Measurements from ENCODE around the gene GRIA1. TPM values are rescaled to one million over a fixed set of nuclear protein-coding genes. Genes with fewer than 3 reads are reported as not detected.

GRIA1 gene
- total RNA-seq, result not detected

DNA sequence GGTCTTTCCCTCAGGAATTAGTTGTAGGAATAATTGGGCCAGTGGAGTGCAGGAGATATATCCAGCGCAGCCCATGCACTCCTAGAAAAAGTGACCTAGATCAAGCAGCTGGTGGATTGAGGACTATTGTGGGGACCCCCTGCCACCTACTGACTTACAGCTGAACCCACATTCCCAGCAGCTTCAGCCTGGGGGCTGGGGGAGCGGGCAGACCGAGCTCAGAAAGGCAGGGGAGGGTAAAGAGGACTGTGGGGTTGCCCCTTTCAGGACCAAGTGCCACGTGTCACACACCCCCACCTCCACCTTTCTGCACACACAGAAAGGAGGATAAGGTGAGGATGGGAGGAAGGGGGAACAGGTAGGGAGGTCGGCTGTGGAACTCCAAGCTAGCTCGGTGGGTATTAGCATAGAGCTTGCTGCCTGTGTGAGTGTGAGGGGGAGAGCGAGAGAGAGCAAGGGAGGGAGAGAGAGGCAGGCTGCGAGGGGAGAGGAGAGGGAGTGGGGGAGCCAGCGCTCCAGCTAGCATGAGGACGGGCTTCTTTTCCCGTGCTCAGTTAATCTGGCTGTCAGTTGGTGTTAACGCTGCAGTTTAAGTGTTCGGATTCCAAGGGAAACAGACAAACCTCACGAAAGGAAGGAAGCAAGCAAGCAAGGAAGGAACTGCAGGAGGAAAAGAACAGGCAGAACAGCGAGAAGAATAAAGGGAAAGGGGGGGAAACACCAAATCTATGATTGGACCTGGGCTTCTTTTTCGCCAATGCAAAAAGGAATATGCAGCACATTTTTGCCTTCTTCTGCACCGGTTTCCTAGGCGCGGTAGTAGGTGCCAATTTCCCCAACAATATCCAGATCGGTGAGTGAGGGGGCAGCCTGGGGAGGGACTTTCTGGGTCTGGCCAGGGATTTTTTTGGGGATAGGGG is at the start of gene GRIA1:
GRIA1 (plus strand) TSS at position 553 of the 920 bp plus-strand sequence.

